ENCODE data around the gene TMEM89.

The TMEM89 gene, protein sequence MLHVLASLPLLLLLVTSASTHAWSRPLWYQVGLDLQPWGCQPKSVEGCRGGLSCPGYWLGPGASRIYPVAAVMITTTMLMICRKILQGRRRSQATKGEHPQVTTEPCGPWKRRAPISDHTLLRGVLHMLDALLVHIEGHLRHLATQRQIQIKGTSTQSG

GRCh38 chr3:48621461-48621869, at the start of gene TMEM89:
Gene TMEM89 (minus strand): TSS chr3:48621769. CDS start chr3:48621756, 13 bp downstream.
- DNase-seq (ENCODE audit: low spot score): no peak

GRCh38 chr3:48664929-48665328, 43.4 kb upstream of the TMEM89 start:
- DNase-seq (ENCODE audit: low spot score): no peak

DNA sequence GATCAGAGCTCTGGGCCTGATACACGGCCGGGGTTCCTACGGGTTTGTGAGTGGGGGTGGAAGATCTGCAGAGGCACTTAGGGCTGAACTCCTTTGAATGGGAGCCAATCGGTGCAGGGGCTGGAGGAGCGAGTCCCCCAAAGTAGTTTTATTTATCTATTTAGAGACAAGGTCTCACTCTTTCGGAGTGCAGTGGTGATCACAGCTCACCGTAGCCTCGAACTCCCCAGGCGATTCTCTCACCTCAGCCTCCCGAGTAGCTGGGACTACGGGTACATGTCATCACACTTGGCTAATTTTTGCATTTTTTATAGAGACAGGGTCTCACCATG, 42.7 kb upstream of the TMEM89 start:
- DNase-seq (ENCODE audit: low spot score): no peak

GRCh38 chr3:48663489-48664312, 42.1 kb upstream of the TMEM89 start:
- peak; percentile 99 for DNase-seq (ENCODE audit: low spot score)

GRCh38 chr3:48662753-48663488, 41.4 kb upstream of the TMEM89 start, which contains the start of gene CELSR3:
Gene CELSR3 (minus strand): TSS chr3:48662886. CDS start chr3:48662634, 252 bp downstream.
- DNase-seq (ENCODE audit: low spot score): peak; percentile 92

DNA sequence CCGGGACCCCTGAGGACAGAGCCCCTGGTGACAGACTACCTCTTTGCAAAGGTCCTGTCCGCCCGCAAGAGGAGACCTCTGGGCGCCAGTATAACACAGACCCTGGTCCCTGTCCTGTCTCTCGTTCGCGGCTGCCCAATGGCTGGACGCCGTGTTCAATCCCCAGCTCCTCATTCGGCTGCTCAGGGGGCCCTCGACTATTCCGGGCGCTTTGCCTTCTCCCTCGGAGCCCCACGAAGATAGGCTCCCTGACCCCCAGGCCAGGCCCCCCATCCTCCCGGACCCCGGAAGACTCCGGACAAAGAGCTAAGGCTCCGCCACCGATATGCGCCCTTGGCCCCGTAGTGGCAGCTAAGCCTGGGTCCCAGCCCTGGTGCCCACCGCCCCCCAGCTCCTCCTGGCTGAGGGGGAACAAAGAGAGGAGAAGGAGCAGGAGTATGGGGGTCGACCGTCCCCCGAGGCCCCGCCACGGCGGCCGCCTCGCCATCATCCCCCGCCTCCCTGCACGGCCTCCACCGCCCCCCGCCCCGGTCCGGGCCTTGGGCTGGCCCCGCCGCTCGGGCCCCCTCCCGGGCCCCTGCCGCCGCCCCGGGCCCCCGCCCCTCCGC, 40.7 kb upstream of the TMEM89 start:
- DNase-seq (ENCODE audit: low spot score): no peak

DNA sequence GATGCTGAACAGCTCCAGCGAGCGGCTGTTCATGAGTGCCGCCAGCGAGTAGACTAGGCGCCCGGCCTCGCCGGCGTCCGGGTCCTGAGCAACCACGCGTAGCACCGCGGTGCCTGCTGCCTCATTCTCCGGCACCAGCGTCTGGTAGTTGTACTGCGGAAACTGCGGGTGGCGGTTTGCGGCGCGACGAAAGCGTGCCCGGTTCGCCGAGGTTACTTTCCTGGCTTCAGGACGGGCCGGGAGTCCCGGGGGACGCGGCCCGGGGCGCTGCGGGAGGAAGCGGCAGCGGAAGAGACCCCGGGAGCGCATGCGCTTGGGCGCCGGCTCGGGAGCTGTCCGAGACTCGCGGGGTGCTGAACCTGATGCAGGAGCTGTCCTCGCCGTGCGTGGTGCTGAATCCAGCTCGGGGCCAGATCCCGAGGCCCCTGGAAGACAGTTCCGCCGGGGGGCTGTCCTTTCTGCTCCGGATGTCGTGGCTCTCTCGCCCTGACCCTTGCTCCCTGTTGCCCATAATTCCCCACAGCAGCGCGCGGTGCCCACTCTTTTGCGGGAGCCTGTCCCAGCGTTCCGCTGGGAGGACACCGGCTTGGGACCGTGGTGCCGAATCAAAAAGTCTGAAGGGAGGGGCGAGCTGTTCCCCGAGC, 40.1 kb upstream of the TMEM89 start:
- DNase-seq (ENCODE audit: low spot score): no peak

DNA sequence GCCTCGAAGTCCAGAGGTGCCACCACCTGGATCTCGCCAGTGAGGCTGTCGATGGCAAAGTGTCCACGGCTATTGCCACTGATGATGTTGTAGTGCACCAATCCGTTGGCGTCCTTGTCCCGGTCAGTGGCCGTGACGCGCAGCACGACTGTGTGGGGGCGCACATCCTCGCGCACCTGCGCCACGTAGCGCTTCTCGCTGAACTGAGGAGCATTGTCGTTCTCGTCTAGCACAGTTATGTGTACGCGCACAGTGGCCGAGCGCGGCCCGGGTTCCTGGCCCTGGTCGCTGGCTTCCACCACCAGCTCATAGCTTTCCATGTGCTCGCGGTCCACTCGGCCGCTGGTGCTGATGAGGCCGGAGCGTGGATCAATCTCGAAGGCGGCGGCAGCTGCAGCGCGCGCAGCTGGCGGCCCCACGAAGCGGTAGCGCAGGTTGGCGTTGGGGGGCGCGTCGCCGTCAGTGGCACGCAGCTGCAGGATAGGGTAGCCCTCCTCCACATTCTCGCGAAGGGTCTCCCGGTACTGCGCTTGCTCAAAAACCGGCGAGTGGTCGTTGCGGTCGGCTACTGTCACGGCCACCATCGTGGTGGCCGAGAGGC, 39.3 kb upstream of the TMEM89 start:
- no peak for DNase-seq (ENCODE audit: low spot score)

DNA sequence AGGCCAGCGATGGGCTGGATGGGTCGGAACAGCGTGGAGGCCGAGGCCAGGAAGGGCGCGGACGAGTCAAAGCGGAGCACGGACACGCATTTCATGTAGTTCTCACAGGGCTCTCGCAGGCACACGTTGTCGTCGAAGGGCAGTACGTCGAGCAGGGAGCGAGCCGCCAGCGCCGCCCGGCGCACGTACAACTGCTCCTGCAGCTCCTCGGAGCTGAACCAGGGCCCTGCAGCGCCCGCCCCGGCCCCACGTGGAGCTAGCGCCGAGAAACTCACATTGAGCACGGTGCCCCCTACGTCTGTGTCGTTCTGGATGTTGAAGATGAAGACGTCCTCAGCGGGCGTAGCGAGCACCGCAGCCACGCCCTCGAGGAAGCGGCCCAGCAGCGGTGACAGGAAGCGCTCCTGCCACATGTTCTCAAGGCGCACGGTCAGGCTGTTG, 35.3 kb upstream of the TMEM89 start:
- no peak for DNase-seq (ENCODE audit: low spot score)

DNA sequence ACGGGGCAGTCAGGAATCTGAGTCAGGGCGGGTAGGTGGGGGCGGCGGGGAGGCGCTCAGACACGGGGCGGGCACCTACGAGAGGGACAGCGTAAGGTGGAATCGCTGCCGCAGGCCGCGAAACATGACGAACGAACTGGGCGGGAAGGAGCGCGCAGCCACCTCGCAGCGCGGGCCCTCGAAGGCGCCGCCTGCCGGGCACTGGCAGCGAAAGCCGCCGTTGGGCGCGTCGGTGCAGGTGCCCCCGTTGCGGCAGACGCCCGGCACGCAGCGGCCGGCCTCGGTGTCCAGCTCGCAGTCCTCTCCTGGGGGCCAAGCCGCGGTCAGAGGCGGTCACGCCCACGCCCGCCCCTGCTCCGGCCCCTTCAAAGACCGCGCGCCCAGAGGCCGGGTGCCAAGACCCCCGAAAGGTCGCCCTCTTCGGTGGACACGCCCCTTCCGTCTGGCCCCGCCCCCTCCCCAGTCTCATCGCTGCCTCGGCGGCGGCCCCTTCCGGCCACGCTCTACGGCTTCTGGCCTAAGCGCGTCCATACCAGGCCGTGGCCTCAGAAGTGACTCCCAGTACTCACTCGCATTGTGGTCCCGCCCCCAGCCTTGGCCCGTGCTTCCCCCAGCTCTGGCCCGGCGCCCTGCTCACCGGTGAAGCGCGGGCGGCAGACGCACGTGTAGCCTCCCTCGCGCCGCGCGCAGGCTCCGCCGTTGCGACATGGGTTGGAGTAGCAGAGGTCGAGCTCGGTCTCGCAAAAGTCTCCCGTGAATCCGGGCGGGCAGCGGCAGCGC, 34.7 kb upstream of the TMEM89 start:
- no peak for DNase-seq (ENCODE audit: low spot score)

GRCh38 chr3:48655606-48656005, 34.0 kb upstream of the TMEM89 start:
- no peak for DNase-seq (ENCODE audit: low spot score)

DNA sequence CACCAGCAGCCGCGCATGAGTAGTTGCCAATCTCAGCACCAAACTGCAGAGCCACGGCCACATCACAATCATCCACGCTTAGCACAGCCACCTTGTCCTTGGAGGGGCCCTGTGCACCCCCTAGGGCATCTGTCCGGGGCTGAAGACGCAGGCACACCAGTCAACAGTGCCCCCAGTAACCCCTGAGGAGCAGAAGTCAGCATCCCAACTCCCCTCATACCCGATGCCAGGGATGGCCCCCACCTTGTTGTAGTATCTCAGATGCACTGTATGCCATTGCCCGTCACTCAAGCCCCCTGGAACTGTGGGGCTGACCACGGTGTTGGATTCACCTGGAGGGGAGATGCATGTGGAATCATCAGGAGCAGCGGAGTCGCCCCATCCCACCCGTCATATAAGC, 33.5 kb upstream of the TMEM89 start:
- no peak for DNase-seq (ENCODE audit: low spot score)

DNA sequence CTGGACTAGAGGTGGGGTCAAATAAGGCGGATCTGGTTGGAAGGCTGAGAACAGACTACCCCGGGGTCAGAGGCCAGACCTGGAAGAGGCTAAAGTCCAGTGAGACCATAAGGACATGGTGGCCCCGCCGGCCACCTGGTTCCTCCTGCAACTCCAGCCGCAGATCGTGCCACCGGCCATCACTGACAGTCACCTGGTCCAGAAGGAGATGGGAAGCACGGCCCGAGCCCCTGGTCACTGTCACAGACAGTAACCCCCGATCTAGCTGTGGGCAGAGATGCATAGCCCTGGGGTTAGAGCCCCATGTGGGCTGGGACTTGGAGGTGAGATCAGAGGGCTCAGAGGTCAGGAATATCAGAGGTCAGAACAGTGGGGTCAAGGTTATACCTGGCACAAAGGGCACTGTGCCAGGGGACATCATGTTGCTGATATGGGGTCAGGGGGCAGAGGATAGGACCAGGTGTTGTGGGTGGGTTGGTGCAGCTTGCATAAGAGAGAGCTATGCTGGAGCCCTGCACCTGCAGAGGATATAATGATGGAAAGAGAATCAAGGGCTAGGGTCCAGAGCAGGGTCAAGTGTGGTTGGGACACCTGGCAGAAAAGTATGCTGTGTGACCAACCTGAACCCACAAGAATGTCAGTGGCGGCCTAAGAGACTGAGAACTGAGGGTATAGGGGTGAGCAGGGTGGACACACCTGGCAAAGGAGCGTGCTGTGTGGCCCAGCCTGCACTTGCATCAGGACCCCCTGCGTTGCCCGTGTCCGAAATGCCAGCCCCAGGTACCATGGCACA, 31.6 kb upstream of the TMEM89 start:
- peak; percentile 76 for DNase-seq (ENCODE audit: low spot score)

DNA sequence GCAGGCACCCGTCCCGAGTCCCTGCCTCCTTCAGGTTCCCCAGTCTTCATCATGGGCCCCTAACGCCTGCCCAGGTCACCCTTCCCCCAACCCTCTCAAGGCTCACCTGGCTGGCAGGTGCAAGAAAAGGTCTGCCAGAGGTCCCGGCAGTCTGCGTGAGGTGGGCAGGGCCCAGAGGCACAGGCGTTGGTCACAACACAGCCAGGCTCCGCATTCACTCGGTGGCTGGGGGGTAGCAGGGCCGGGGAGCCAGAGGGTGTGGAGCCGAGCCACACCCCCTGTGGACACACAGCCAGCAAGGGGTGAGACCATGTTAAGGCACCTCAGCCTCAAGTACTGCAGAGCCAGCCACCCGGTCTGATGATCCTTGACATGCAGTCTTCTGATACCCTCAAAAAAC, 30.2 kb upstream of the TMEM89 start:
- no peak for DNase-seq (ENCODE audit: low spot score)

- no peak for DNase-seq (ENCODE audit: low spot score)
These were observed 29.2 kb upstream of the TMEM89 start for GRCh38 chr3:48650723-48651122.

- no peak for DNase-seq (ENCODE audit: low spot score)
These were observed 26.8 kb upstream of the TMEM89 start for GRCh38 chr3:48648188-48648850.

DNA sequence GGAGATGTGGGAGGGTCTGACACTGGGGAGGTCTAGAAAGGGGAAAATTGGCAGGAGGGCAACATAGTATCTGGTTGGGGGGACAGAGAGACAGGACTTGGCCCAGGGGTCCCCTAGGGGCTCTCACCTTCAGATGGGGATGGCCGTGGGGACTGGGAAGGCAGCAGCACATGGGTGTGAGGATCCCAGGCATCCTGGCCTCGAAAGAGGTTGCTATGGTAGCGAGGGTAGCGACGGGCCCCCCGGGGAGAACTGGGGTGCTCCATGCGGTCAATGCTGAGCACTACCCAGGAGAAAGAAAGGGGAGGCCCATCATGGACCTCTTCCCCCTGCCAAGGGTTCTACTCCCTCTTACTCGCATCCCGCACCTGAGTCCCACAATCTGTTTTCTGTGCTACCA, 26.1 kb upstream of the TMEM89 start:
- no peak for DNase-seq (ENCODE audit: low spot score)

- no peak for DNase-seq (ENCODE audit: low spot score)
These were observed 23.6 kb upstream of the TMEM89 start for GRCh38 chr3:48644898-48645760.

All from SW480 (cell line).